ENCODE results near the gene FEM1A. TPM values are rescaled to one million over a fixed set of nuclear protein-coding genes. Genes with fewer than 3 reads are reported as not detected.
A peak's percentile ranks its signal among the peaks of the same experiment; 100 is the strongest.

FEM1A gene
- total and polyA plus RNA-seq, 2 of the 13 experiments (the other 11 are each of a cell fraction or from before 2014, with no cell fraction given) = 3.2 to 10.8 TPM

DNA sequence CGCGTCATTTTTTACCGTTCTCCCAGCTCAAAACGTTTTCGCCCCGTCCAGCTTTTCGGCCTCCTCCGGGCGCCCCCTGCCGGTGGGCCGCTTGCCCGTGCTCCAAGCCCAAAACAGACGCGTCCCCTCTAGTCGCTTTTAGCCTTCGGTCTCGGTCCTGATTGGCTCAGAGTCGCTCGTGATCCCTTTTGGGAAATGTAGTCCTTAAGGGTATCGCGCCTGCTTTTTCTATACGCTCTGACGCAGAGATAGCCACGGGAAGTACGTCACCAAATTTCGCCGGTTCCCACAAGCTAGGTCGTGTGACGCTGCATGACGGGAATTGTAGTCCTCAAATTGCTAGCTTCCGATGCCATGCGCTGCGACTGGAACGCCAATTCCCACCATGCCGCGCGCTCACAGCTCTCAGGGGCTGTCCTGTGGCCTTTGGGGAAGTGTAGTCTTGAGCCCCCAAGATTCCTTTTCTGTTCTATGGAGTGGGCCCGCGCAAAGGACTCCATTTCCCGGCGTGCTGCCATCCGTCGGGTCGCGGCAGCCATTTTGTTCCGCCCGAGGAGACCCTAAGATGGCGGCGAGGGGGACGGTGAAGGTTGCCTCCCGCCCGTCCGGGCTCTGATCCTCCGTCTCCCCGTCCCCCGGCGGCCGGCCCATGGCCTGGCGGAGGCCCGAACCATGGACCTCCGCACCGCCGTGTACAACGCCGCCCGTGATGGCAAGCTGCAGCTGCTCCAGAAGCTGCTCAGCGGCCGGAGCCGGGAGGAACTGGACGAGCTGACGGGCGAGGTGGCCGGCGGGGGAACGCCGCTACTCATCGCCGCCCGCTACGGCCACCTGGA lies at the start of gene FEM1A (continued):
- TF ChIP-seq HNRNPUL1 (IDR thresholded peaks at IDR 0.05; ENCODE audit: low read depth, low read length) = no peak
- TF ChIP-seq ZNF496 (CRISPR knock-in tag; IDR thresholded peaks at IDR 0.05; ENCODE audit: insufficient replicate concordance) = no peak
- TF ChIP-seq HCFC1 (IDR thresholded peaks at IDR 0.05; ENCODE audit: low read depth, low read length) = peak; percentile 98
- TF ChIP-seq DMAP1 (CRISPR knock-in tag; IDR thresholded peaks at IDR 0.05) = peak; percentile 75; the same call in 1 of the 2 replicates
- TF ChIP-seq FOXK2 (IDR thresholded peaks at IDR 0.05) = 0 out of 2 replicates have a peak, but pooled peaks have one; percentile 18
- no peak for TF ChIP-seq KLF16 (CRISPR knock-in tag; IDR thresholded peaks at IDR 0.05)
- no peak for TF ChIP-seq ZNF121 (CRISPR knock-in tag; IDR thresholded peaks at IDR 0.05)
- peak; percentile 80 for TF ChIP-seq ZNF607 (CRISPR knock-in tag; IDR thresholded peaks at IDR 0.05; ENCODE audit: borderline replicate concordance)
- TF ChIP-seq ZNF337 (CRISPR knock-in tag; IDR thresholded peaks at IDR 0.05; ENCODE audit: borderline replicate concordance, low read depth) = no peak
- peak; percentile 22; the same call in 1 of the 2 replicates for TF ChIP-seq NFRKB (IDR thresholded peaks at IDR 0.05)
- TF ChIP-seq, protein P1, sequence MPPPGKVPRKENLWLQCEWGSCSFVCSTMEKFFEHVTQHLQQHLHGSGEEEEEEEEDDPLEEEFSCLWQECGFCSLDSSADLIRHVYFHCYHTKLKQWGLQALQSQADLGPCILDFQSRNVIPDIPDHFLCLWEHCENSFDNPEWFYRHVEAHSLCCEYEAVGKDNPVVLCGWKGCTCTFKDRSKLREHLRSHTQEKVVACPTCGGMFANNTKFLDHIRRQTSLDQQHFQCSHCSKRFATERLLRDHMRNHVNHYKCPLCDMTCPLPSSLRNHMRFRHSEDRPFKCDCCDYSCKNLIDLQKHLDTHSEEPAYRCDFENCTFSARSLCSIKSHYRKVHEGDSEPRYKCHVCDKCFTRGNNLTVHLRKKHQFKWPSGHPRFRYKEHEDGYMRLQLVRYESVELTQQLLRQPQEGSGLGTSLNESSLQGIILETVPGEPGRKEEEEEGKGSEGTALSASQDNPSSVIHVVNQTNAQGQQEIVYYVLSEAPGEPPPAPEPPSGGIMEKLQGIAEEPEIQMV (CRISPR knock-in tag; IDR thresholded peaks at IDR 0.05; ENCODE audit: low read depth) = no peak
- no peak for TF ChIP-seq ZNF83 (CRISPR knock-in tag; IDR thresholded peaks at IDR 0.05; ENCODE audit: borderline replicate concordance)
- TF ChIP-seq YY1 (IDR thresholded peaks at IDR 0.05; ENCODE audit: insufficient read depth, insufficient replicate concordance, low read depth, low read length) = peak; percentile 99
- TF ChIP-seq, protein P2, sequence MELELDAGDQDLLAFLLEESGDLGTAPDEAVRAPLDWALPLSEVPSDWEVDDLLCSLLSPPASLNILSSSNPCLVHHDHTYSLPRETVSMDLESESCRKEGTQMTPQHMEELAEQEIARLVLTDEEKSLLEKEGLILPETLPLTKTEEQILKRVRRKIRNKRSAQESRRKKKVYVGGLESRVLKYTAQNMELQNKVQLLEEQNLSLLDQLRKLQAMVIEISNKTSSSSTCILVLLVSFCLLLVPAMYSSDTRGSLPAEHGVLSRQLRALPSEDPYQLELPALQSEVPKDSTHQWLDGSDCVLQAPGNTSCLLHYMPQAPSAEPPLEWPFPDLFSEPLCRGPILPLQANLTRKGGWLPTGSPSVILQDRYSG (CRISPR knock-in tag; IDR thresholded peaks at IDR 0.05) = no peak
- peak; percentile 77 for TF ChIP-seq TBL1XR1 (IDR thresholded peaks at IDR 0.05; ENCODE audit: borderline replicate concordance, low read length, partially characterized antibody)
- TF ChIP-seq GATAD2A (CRISPR knock-in tag; IDR thresholded peaks at IDR 0.05) = 0 out of 2 replicates have a peak, but pooled peaks have one; percentile 22
- peak; percentile 86 for TF ChIP-seq HDAC1 (CRISPR knock-in tag; IDR thresholded peaks at IDR 0.05)
- TF ChIP-seq GABPB1 (CRISPR knock-in tag; IDR thresholded peaks at IDR 0.05) = peak; percentile 97
- TF ChIP-seq TEAD3 (CRISPR knock-in tag; optimal IDR thresholded peaks at IDR 0.05; ENCODE audit: borderline replicate concordance) = peak; percentile 30
- TF ChIP-seq, protein P3, sequence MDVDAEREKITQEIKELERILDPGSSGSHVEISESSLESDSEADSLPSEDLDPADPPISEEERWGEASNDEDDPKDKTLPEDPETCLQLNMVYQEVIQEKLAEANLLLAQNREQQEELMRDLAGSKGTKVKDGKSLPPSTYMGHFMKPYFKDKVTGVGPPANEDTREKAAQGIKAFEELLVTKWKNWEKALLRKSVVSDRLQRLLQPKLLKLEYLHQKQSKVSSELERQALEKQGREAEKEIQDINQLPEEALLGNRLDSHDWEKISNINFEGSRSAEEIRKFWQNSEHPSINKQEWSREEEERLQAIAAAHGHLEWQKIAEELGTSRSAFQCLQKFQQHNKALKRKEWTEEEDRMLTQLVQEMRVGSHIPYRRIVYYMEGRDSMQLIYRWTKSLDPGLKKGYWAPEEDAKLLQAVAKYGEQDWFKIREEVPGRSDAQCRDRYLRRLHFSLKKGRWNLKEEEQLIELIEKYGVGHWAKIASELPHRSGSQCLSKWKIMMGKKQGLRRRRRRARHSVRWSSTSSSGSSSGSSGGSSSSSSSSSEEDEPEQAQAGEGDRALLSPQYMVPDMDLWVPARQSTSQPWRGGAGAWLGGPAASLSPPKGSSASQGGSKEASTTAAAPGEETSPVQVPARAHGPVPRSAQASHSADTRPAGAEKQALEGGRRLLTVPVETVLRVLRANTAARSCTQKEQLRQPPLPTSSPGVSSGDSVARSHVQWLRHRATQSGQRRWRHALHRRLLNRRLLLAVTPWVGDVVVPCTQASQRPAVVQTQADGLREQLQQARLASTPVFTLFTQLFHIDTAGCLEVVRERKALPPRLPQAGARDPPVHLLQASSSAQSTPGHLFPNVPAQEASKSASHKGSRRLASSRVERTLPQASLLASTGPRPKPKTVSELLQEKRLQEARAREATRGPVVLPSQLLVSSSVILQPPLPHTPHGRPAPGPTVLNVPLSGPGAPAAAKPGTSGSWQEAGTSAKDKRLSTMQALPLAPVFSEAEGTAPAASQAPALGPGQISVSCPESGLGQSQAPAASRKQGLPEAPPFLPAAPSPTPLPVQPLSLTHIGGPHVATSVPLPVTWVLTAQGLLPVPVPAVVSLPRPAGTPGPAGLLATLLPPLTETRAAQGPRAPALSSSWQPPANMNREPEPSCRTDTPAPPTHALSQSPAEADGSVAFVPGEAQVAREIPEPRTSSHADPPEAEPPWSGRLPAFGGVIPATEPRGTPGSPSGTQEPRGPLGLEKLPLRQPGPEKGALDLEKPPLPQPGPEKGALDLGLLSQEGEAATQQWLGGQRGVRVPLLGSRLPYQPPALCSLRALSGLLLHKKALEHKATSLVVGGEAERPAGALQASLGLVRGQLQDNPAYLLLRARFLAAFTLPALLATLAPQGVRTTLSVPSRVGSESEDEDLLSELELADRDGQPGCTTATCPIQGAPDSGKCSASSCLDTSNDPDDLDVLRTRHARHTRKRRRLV (CRISPR knock-in tag; IDR thresholded peaks at IDR 0.05) = peak; percentile 85; the same call in 1 of the 2 replicates
- TF ChIP-seq, protein P4, sequence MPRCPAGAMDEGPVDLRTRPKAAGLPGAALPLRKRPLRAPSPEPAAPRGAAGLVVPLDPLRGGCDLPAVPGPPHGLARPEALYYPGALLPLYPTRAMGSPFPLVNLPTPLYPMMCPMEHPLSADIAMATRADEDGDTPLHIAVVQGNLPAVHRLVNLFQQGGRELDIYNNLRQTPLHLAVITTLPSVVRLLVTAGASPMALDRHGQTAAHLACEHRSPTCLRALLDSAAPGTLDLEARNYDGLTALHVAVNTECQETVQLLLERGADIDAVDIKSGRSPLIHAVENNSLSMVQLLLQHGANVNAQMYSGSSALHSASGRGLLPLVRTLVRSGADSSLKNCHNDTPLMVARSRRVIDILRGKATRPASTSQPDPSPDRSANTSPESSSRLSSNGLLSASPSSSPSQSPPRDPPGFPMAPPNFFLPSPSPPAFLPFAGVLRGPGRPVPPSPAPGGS (CRISPR knock-in tag; IDR thresholded peaks at IDR 0.05) = peak; percentile 78; the same call in 1 of the 2 replicates
